ENCODE measurements around the gene RASAL2. TPM values are rescaled to one million over a fixed set of nuclear protein-coding genes. Genes with fewer than 3 reads are reported as not detected.

RASAL2 gene
- total and polyA plus RNA-seq, 10 donors = 0.42 to 24.4 (median 14.6) TPM

- no peaks in the 10 kb centered on the region for H3K36me3 ChIP-seq
- intact Hi-C loops (cut with DNase I; ENCODE audit: low total_unique reads) = no loop called here
- H3K9me3 ChIP-seq = no peaks in the 10 kb centered on the region
- H3K4me3 ChIP-seq = no peak overlapping the region
- H3K4me1 ChIP-seq = no peaks in the 10 kb centered on the region
- TF ChIP-seq POLR2A (IDR thresholded peaks at IDR 0.05) (no peak), CTCF (IDR thresholded peaks at IDR 0.05 in 8 of 11, conservative IDR thresholded peaks at IDR 0.05 in 3 of 11) (no peak), POLR2AphosphoS5 (IDR thresholded peaks at IDR 0.05) (no peak)
- H3K27ac ChIP-seq = no peak overlapping the region
- H3K27me3 ChIP-seq (replicated peaks in 1 of 7) = no peaks in the 10 kb centered on the region
- DNase-seq = no peak
Observed at GRCh38 chr1:178337091-178337706, 243.3 kb downstream of the RASAL2 start.

GRCh38 chr1:178339834-178340233 is 245.9 kb downstream of the RASAL2 start:
- intact Hi-C loops (cut with DNase I; ENCODE audit: low total_unique reads) = no loop called here
- Histone ChIP-seq H3K9me3 (no peaks in the 10 kb centered on the region), H3K27me3 (replicated peaks in 1 of 7) (no peaks in the 10 kb centered on the region), H3K4me1 (peaks cover 0 to 8% (median 3%) of the 10 kb centered on the region in 6 donors), H3K27ac (no peak overlapping the region), H3K36me3 (no peaks in the 10 kb centered on the region), H3K4me3 (no peak overlapping the region)
- 67 to 89% (median 77%) methylated on average over 1 of the region's 1 CpG for WGBS, 5 donors
- TF ChIP-seq POLR2AphosphoS5 (IDR thresholded peaks at IDR 0.05) (no peak), POLR2A (IDR thresholded peaks at IDR 0.05) (no peak), CTCF (IDR thresholded peaks at IDR 0.05 in 8 of 11, conservative IDR thresholded peaks at IDR 0.05 in 3 of 11) (no peak)
- no peak for DNase-seq

- Histone ChIP-seq H3K4me3 (no peak overlapping the region), H3K27ac (no peak overlapping the region), H3K9me3 (no peaks in the 10 kb centered on the region), H3K36me3 (no peaks in the 10 kb centered on the region), H3K27me3 (replicated peaks in 1 of 7) (no peaks in the 10 kb centered on the region), H3K4me1 (peaks cover 0 to 15% (median 3%) of the 10 kb centered on the region in 6 donors)
- DNase-seq = no peak
- TF ChIP-seq POLR2AphosphoS5 (IDR thresholded peaks at IDR 0.05) = no peak
- no peak for TF ChIP-seq POLR2A (IDR thresholded peaks at IDR 0.05)
- no peak for TF ChIP-seq CTCF (IDR thresholded peaks at IDR 0.05 in 8 of 11, conservative IDR thresholded peaks at IDR 0.05 in 3 of 11)
- WGBS, 5 donors = 44 to 83% (median 78%) methylated on average over 10 of the region's 10 CpGs
- intact Hi-C loops (cut with DNase I; ENCODE audit: low total_unique reads) = no loop called here
Observed at GRCh38 chr1:178341261-178341956, 247.5 kb downstream of the RASAL2 start.

GRCh38 chr1:178342745-178343144 is 248.8 kb downstream of the RASAL2 start:
- Histone ChIP-seq H3K4me1 (peaks cover 0 to 15% (median 3%) of the 10 kb centered on the region in 6 donors), H3K36me3 (no peaks in the 10 kb centered on the region), H3K27ac (no peak overlapping the region), H3K4me3 (no peak overlapping the region), H3K9me3 (no peaks in the 10 kb centered on the region), H3K27me3 (replicated peaks in 1 of 7) (no peaks in the 10 kb centered on the region)
- TF ChIP-seq CTCF (IDR thresholded peaks at IDR 0.05 in 8 of 11, conservative IDR thresholded peaks at IDR 0.05 in 3 of 11) = no peak
- no peak for TF ChIP-seq POLR2A (IDR thresholded peaks at IDR 0.05)
- no peak for TF ChIP-seq POLR2AphosphoS5 (IDR thresholded peaks at IDR 0.05)
- WGBS, 5 donors = 79 to 93% (median 87%) methylated on average over 2 of the region's 2 CpGs
- intact Hi-C loops (cut with DNase I; ENCODE audit: low total_unique reads) = no loop called here
- DNase-seq = no peak

Data from spleen (tissue), 11 donors.